Liver (tissue), 9 donors: ENCODE measurements around the gene USP9X. TPM values are rescaled to one million over a fixed set of nuclear protein-coding genes. Genes with fewer than 3 reads are reported as not detected.

Experiments
- DNase-seq: peaks from one replicate; pipeline ENCODE4 v3.0.0-alpha.2; 2017; ENCODE audit warnings: low spot score
- H3K27ac ChIP-seq, 2 donors: one replicate each; pipeline ENCODE4 v1.7.0; 2013; ENCODE audit warnings: inconsistent platforms in 2 of 2, low read length in 2 of 2, control low read depth in 1 of 2, low read depth in 1 of 2, mild to moderate bottlenecking in 1 of 2
- H3K27me3 ChIP-seq, 4 donors: one replicate each; pipeline versions ENCODE4 v1.6.1 to v1.7.0; 2013; ENCODE audit warnings: low read length in 3 of 4, inconsistent platforms in 1 of 4, mild to moderate bottlenecking in 1 of 4, moderate library complexity in 1 of 4; ENCODE audit not compliant: control insufficient read depth in 4 of 4, insufficient read depth in 4 of 4
- H3K36me3 ChIP-seq, 4 donors: one replicate each; pipeline versions ENCODE4 v1.6.1 to v1.7.0; 2013; ENCODE audit warnings: low read length in 3 of 4, mild to moderate bottlenecking in 3 of 4, low read depth in 1 of 4, moderate library complexity in 1 of 4; ENCODE audit not compliant: control insufficient read depth in 4 of 4, insufficient read depth in 3 of 4
- H3K4me1 ChIP-seq, 4 donors: one replicate each; pipeline versions ENCODE4 v1.6.1 to v1.7.0; 2013; ENCODE audit warnings: low read length in 3 of 4, mild to moderate bottlenecking in 3 of 4, moderate library complexity in 1 of 4; ENCODE audit not compliant: control insufficient read depth in 4 of 4, insufficient read depth in 4 of 4
- H3K4me3 ChIP-seq, 3 donors: one replicate each; pipeline versions ENCODE4 v1.6.1 to v1.7.0; 2013; ENCODE audit warnings: low read length in 3 of 3, control low read depth in 1 of 3, low read depth in 1 of 3, mild to moderate bottlenecking in 1 of 3
- H3K9ac ChIP-seq, 2 donors: one replicate each; pipeline ENCODE4 v1.7.0; 2013; ENCODE audit warnings: low read length in 2 of 2, mild to moderate bottlenecking in 2 of 2, moderate library complexity in 2 of 2, control low read depth in 1 of 2, low read depth in 1 of 2
- H3K9me3 ChIP-seq, 4 donors: one replicate each; pipeline versions ENCODE4 v1.6.1 to v1.7.0; 2013; ENCODE audit warnings: low read length in 3 of 4; ENCODE audit not compliant: control insufficient read depth in 4 of 4
- ATF3 ChIP-seq: IDR thresholded peaks from 2 replicates; pipeline ENCODE4 v1.6.1; 2016; ENCODE audit warnings: antibody characterized with exemption
- EGR1 ChIP-seq, 2 donors: IDR thresholded peaks; 2 replicates each; pipeline ENCODE4 v1.6.1; 2016 to 2018; ENCODE audit warnings: antibody characterized with exemption in 2 of 2, low read depth in 2 of 2
- FOXA1 ChIP-seq: IDR thresholded peaks from 2 replicates; pipeline ENCODE4 v1.6.1; 2016; ENCODE audit warnings: antibody characterized with exemption
- FOXA2 ChIP-seq: IDR thresholded peaks from 2 replicates; pipeline ENCODE4 v1.6.1; 2016; ENCODE audit warnings: antibody characterized with exemption
- GABPA ChIP-seq, 2 donors: IDR thresholded peaks in 1 of 2; conservative IDR thresholded peaks in 1 of 2; 2 replicates each; pipeline ENCODE4 v1.6.1; 2016; ENCODE audit warnings: antibody characterized with exemption in 2 of 2, mild to moderate bottlenecking in 1 of 2, moderate library complexity in 1 of 2
- HNF4A ChIP-seq, 2 donors: conservative IDR thresholded peaks; 2 replicates each; pipeline ENCODE4 v1.6.1; 2016; ENCODE audit warnings: antibody characterized with exemption in 2 of 2, mild to moderate bottlenecking in 2 of 2
- HNF4G ChIP-seq: IDR thresholded peaks from 2 replicates; pipeline ENCODE4 v1.6.1; 2016; ENCODE audit warnings: antibody characterized with exemption
- JUND ChIP-seq, 2 donors: IDR thresholded peaks; 2 replicates each; pipeline ENCODE4 v1.6.1; 2016; ENCODE audit warnings: antibody characterized with exemption in 2 of 2
- NR2F2 ChIP-seq: IDR thresholded peaks from 2 replicates; pipeline ENCODE4 v1.6.1; 2016; ENCODE audit warnings: antibody characterized with exemption
- RAD21 ChIP-seq, 2 donors: IDR thresholded peaks; 2 replicates each; pipeline ENCODE4 v1.6.1; 2016; ENCODE audit warnings: antibody characterized with exemption in 2 of 2, mild to moderate bottlenecking in 2 of 2
- REST ChIP-seq: IDR thresholded peaks from 2 replicates; pipeline ENCODE4 v1.6.1; 2016; ENCODE audit warnings: antibody characterized with exemption, mild to moderate bottlenecking
- RXRA ChIP-seq, 2 donors: IDR thresholded peaks; 2 replicates each; pipeline ENCODE4 v1.6.1; 2017 to 2018; ENCODE audit warnings: antibody characterized with exemption in 2 of 2, mild to moderate bottlenecking in 1 of 2
- SP1 ChIP-seq: IDR thresholded peaks from 2 replicates; pipeline ENCODE4 v1.6.1; 2018; ENCODE audit warnings: antibody characterized with exemption, mild to moderate bottlenecking
- TAF1 ChIP-seq: conservative IDR thresholded peaks from 2 replicates; pipeline ENCODE4 v1.6.1; 2016; ENCODE audit warnings: antibody characterized with exemption, mild to moderate bottlenecking
- YY1 ChIP-seq: IDR thresholded peaks from 2 replicates; pipeline ENCODE4 v1.6.1; 2016; ENCODE audit warnings: antibody characterized with exemption, mild to moderate bottlenecking
- ZBTB33 ChIP-seq: IDR thresholded peaks from 2 replicates; pipeline ENCODE4 v1.6.1; 2016; ENCODE audit warnings: antibody characterized with exemption
- WGBS: extraction: QIAGEN DNeasy Blood & Tissue Kit; methylation state at CpG from one replicate; pipeline ENCODE4 v1.1.7; 2013; 5-methylcytosine and 5-hydroxymethylcytosine counted together
- polyA plus RNA-seq, 2 donors: library from polyadenylated mRNA; stranded (reverse) in 1 of 2; unstranded in 1 of 2; fragments of 200-250 nt in 1 of 2; fragments of >200 nt in 1 of 2; fragmentation: Nextera tagmentation in 1 of 2; extraction: Ambion mirVana in 1 of 2; gene quantifications; one replicate each; pipeline versions ENCODE4 v1.2.1 to v1.2.3, GENCODE V29; 2013 to 2015
- total RNA-seq, 2 donors: library from RNA; depleted of rRNA; stranded (reverse); fragments of >200 nt; gene quantifications; one replicate each; pipeline ENCODE4 v1.2.3, GENCODE V29; 2014
- TF ChIP-seq, protein P1 (sequence below): IDR thresholded peaks from 2 replicates; pipeline ENCODE4 v1.6.1; 2016; ENCODE audit warnings: antibody characterized with exemption
- TF ChIP-seq, protein P2 (sequence below): fragments of 150-350 bp; IDR thresholded peaks from 2 replicates; pipeline ENCODE4 v1.5.1; 2017; ENCODE audit warnings: improper control_type of control experiment, low read depth, low read length; ENCODE audit not compliant: missing input control
- donor health status: healthy.
- donor health status: healthy.
- donor health status: healthy.
- donor health status: healthy.
- donor health status: healthy.

The USP9X gene
- total and polyA plus RNA-seq, 4 donors: 13.4 to 117 (median 60.9) TPM

DNA sequence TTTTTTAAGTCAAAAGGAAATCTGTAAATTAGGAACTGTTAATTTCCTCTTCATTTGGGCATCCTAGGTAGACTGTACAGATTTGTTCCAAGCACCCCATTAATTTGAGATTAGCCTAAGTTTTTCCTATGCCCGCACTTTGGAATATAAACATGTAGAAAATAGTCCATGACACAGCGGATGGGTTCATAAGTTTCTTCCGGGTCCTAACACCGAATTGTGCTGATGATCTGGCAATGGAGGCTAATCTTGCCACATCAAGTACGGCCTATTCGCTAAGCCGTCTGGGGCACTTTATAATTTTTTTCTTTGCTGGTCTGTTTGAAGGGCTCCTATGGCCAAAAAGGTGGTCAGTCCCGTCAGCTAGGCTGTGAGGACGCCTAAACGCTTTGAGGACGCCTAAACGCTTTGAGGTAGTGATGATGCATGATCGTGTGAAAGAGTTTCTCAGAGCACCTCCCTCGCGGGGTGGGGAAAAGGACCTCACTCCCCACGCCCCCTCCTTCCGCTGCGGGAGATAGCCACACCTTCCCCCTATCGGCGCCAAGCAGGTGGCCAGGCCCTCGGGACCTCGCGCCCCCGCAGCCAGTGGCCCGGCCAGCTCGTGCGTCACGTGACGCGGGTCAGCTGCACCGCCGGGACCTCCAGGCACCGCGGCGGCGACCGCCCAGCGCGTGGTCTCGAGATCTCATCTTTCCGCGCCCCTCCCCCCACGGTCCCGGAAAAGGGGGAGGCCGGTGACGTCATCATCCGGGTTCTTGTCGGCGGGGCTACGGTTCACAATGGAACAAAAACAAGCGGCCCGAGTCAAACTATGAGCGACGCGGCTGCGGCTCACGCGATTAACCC is 977 bp upstream of the USP9X start:
- peak overlapping the region; percentile 96 to 100 for H3K27ac ChIP-seq
- peak overlapping the region; percentile 7 to 97 for H3K9ac ChIP-seq
- peaks cover 0 to 22% (median 13%) of the 10 kb centered on the region in 4 donors for H3K4me1 ChIP-seq
- H3K4me3 ChIP-seq: peak overlapping the region; percentile 52 to 92 (median 66)
- H3K36me3 ChIP-seq: no peaks in the 10 kb centered on the region
- H3K27me3 ChIP-seq: no peaks in the 10 kb centered on the region
- TF ChIP-seq REST (peak; percentile 86), ATF3 (peak; percentile 10), JUND (IDR thresholded peaks at IDR 0.05) (peak; percentile 28 to 38), NR2F2 (peak; percentile 25), HNF4A (conservative IDR thresholded peaks at IDR 0.05) (peak; percentile 2 to 52), TAF1 (peak; percentile 62), RXRA (IDR thresholded peaks at IDR 0.05) (peak; percentile 5 to 48), HNF4G (no peak), EGR1 (IDR thresholded peaks at IDR 0.05; ENCODE audit: low read depth in 2 of 2) (peak; percentile 94 to 96), FOXA1 (no peak), GABPA (IDR thresholded peaks at IDR 0.05 in 1 of 2, conservative IDR thresholded peaks at IDR 0.05 in 1 of 2) (peak in 1 of 2 donors; percentile 58), RAD21 (IDR thresholded peaks at IDR 0.05) (peak in 1 of 2 donors; percentile 45), FOXA2 (no peak), ZBTB33 (peak; percentile 19), YY1 (peak; percentile 54), SP1 (peak; percentile 63)
- TF ChIP-seq, protein P1, sequence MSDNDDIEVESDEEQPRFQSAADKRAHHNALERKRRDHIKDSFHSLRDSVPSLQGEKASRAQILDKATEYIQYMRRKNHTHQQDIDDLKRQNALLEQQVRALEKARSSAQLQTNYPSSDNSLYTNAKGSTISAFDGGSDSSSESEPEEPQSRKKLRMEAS: no peak
- TF ChIP-seq, protein P2, sequence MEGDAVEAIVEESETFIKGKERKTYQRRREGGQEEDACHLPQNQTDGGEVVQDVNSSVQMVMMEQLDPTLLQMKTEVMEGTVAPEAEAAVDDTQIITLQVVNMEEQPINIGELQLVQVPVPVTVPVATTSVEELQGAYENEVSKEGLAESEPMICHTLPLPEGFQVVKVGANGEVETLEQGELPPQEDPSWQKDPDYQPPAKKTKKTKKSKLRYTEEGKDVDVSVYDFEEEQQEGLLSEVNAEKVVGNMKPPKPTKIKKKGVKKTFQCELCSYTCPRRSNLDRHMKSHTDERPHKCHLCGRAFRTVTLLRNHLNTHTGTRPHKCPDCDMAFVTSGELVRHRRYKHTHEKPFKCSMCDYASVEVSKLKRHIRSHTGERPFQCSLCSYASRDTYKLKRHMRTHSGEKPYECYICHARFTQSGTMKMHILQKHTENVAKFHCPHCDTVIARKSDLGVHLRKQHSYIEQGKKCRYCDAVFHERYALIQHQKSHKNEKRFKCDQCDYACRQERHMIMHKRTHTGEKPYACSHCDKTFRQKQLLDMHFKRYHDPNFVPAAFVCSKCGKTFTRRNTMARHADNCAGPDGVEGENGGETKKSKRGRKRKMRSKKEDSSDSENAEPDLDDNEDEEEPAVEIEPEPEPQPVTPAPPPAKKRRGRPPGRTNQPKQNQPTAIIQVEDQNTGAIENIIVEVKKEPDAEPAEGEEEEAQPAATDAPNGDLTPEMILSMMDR: no peak
- no peaks in the 10 kb centered on the region for H3K9me3 ChIP-seq
- under 1% methylated on average over 58 of the region's 58 CpGs for WGBS
- DNase-seq: peak; percentile 97
